Heart right ventricle (tissue), 16 donors: Measurements from ENCODE around the gene ZSCAN2. TPM values are rescaled to one million over a fixed set of nuclear protein-coding genes. Genes with fewer than 3 reads are reported as not detected.
"Not testable (repeated sequence)": the region's sequence is repeated elsewhere in the genome, so short reads cannot be mapped to it uniquely, and the experiment has no call there.

ENCODE experiments used
- ATAC-seq, 8 donors: fragments of 200-7000 bp; cut with Tn5 transposase; one replicate each; pipeline ENCODE4 v1.9.1; 2020; ENCODE audit warnings: mild to moderate bottlenecking in 8 of 8, moderate library complexity in 8 of 8, moderate number of reproducible peaks in 1 of 8
- DNase-seq, 2 donors: peaks; one replicate each; pipeline ENCODE4 v3.0.0-alpha.2; 2020
- H3K27ac ChIP-seq, 10 donors: fragments of 200-600 bp; sonication (generic) in 2 of 10; one replicate each; pipeline versions ENCODE4 v1.5.0 to v1.8.0; 2020 to 2022; ENCODE audit warnings: mild to moderate bottlenecking in 3 of 10
- H3K27me3 ChIP-seq, 7 donors: fragments of 200-600 bp; one replicate each; pipeline ENCODE4 v1.8.0; 2021 to 2022; ENCODE audit warnings: mild to moderate bottlenecking in 2 of 7
- H3K36me3 ChIP-seq, 9 donors: fragments of 200-600 bp; sonication (generic) in 1 of 9; one replicate each; pipeline versions ENCODE4 v1.5.0 to v1.8.0; 2020 to 2022; ENCODE audit warnings: mild to moderate bottlenecking in 2 of 9
- H3K4me1 ChIP-seq, 9 donors: fragments of 200-600 bp; sonication (generic) in 1 of 9; one replicate each; pipeline versions ENCODE4 v1.5.0 to v1.8.0; 2020 to 2022; ENCODE audit warnings: mild to moderate bottlenecking in 4 of 9
- H3K4me3 ChIP-seq, 10 donors: fragments of 200-600 bp; sonication (generic) in 2 of 10; one replicate each; pipeline versions ENCODE4 v1.5.0 to v1.8.0; 2020 to 2022; ENCODE audit warnings: mild to moderate bottlenecking in 7 of 10, moderate library complexity in 2 of 10
- H3K9me3 ChIP-seq, 11 donors: fragments of 200-600 bp in 10 of 11; sonication (generic) in 2 of 11; one replicate each; pipeline versions ENCODE4 v1.5.0 to v1.8.0; 2013 to 2022; ENCODE audit warnings: mild to moderate bottlenecking in 2 of 11, control low read depth in 1 of 11, moderate library complexity in 1 of 11
- CTCF ChIP-seq, 9 donors: fragments of 200-600 bp; sonication (generic) in 2 of 9; IDR thresholded peaks; one replicate each; pipeline versions ENCODE4 v1.5.0 to v1.8.0; 2021 to 2022; ENCODE audit warnings: antibody characterized with exemption in 9 of 9, mild to moderate bottlenecking in 5 of 9, moderate library complexity in 1 of 9
- WGBS, 2 donors: extraction: QIAGEN DNeasy Blood & Tissue Kit; methylation state at CpG; one replicate each; pipeline ENCODE4 v1.1.7; 2013; ENCODE audit warnings: inconsistent platforms in 1 of 2; 5-methylcytosine and 5-hydroxymethylcytosine counted together
- intact Hi-C, 10 donors: fragments of 100-400 bp; cut with DNase I; formaldehyde crosslinking; loops; one replicate each; pipeline versions ENCODE4 v1.11.1 to v1.14.2; 2022
- polyA plus RNA-seq, 2 donors: library from polyadenylated mRNA; stranded (reverse); fragments of 200-250 nt; gene quantifications; one replicate each; pipeline ENCODE4 v1.2.3, GENCODE V29; 2013
- total RNA-seq, 10 donors: library from RNA; stranded (reverse); fragmentation: NEBNext Ultra II Directional in 3 of 10; extraction: Animal tissue kit (Norgen Biotek cat#: 25700) in 3 of 10; gene quantifications; one replicate each; pipeline versions ENCODE4 v1.2.1 to v1.2.4, GENCODE V29; 2021 to 2023
- donor health status: Arrhythmogenic right ventricular cardiomyopathy.
- donor health status: ischemic (EF 13 %, LVEDD 7.1; RV severe dilation, severe dysfunction).
- donor health status: healthy with polysubstance abuse.
- donor health status: DM: no; HTN: yes; CAD: no.
- donor health status: DM: no; HTN: no; CAD: no.
- donor health status: ischemic (EF 25% LVEDD 6.9; RV normal size, moderate dysfunction).
- donor health status: ischemic (EF 25% LVEDD 5.7; RV mildly dilated, moderate dysfunction).
- donor health status: healthy.
- donor health status: DM: yes; HTN: yes; CAD: no.
- donor health status: Ischemic cardiomyopathy.
- donor health status: ischemic (EF 35%, LVEDD 5.7; RV mildly dilated, moderate dysfunction).
- donor health status: nonischemic (EF 11% LVEDD 7.7; RV severe dilation, severe dysfunction).
- donor health status: DM: yes; HTN: yes; CAD: no.
- donor health status: PGD.
- donor health status: ischemic (EF 29% LVEDD 5.4; RV normal size, mild dysfunction).
- donor health status: nonischemic (EF 23%, LVEDD 6.1; RV moderate dilation, normal function).

The ZSCAN2 gene
- total and polyA plus RNA-seq, 12 donors, result 3.7 to 8.1 (median 5.7) TPM

GRCh38 chr15:84570164-84570735 lies 30.6 kb upstream of the ZSCAN2 start:
- Histone ChIP-seq H3K27ac (peak overlapping the region; percentile 88 to 97 (median 94)), H3K4me3 (peak overlapping the region; percentile 63 to 95 (median 84)), H3K36me3 (peaks cover 0 to 6% (median 0%) of the 10 kb centered on the region in 9 donors), H3K27me3 (no peaks in the 10 kb centered on the region), H3K4me1 (peaks cover 0 to 18% (median 8%) of the 10 kb centered on the region in 9 donors), H3K9me3 (no peaks in the 10 kb centered on the region)
- 0% methylated on average over 49 to 52 of the region's 52 CpGs for WGBS, 2 donors
- DNase-seq (peak; percentile 42 to 70), ATAC-seq (peak; percentile 66 to 85 (median 78))
- TF ChIP-seq CTCF (IDR thresholded peaks at IDR 0.05), result no peak
- intact Hi-C loops, result loop anchor here in 1 of 10 donors (10.0 kb wide), 1 partner anchor 355 kb away; no protein-coding TSS in a partner anchor

GRCh38 chr15:84572231-84572630 lies 28.6 kb upstream of the ZSCAN2 start:
- ATAC-seq, result no peak
- 85 to 95% methylated on average over 4 of the region's 4 CpGs for WGBS, 2 donors

GRCh38 chr15:84575493-84575892 lies 25.3 kb upstream of the ZSCAN2 start:
- DNase-seq, result no peak
- no peak overlapping the region for H3K27ac ChIP-seq
- 88 to 96% methylated on average over 4 of the region's 4 CpGs for WGBS, 2 donors
- intact Hi-C loops, result loop anchor here in 1 of 10 donors (10.0 kb wide), 1 partner anchor 349 kb away; no protein-coding TSS in a partner anchor
- no peaks in the 10 kb centered on the region for H3K36me3 ChIP-seq
- no peaks in the 10 kb centered on the region for H3K9me3 ChIP-seq
- peaks cover 0 to 5% (median 0%) of the 10 kb centered on the region in 9 donors for H3K4me1 ChIP-seq
- no peaks in the 10 kb centered on the region for H3K27me3 ChIP-seq
- TF ChIP-seq CTCF (IDR thresholded peaks at IDR 0.05), result no peak
- H3K4me3 ChIP-seq, result no peak overlapping the region
- no peak for ATAC-seq

More at GRCh38 chr15:84572231-84572630, 28.6 kb upstream of the ZSCAN2 start:
- no peak for DNase-seq
- Histone ChIP-seq H3K9me3 (no peaks in the 10 kb centered on the region), H3K27ac (no peak overlapping the region), H3K27me3 (no peaks in the 10 kb centered on the region), H3K4me3 (no peak overlapping the region), H3K36me3 (peaks cover 0 to 6% (median 0%) of the 10 kb centered on the region in 9 donors), H3K4me1 (peaks cover 0 to 18% (median 8%) of the 10 kb centered on the region in 9 donors)
- no peak for TF ChIP-seq CTCF (IDR thresholded peaks at IDR 0.05)
- intact Hi-C loops, result loop anchor here in 1 of 10 donors (10.0 kb wide), 1 partner anchor 353 kb away; no protein-coding TSS in a partner anchor

GRCh38 chr15:84577891-84578290 lies 22.9 kb upstream of the ZSCAN2 start:
- DNase-seq, H3K4me1 ChIP-seq, H3K9me3 ChIP-seq, H3K27me3 ChIP-seq, H3K4me3 ChIP-seq, H3K27ac ChIP-seq, ATAC-seq, H3K36me3 ChIP-seq: not testable (repeated sequence)
- 86 to 89% methylated on average over 6 of the region's 6 CpGs for WGBS, 2 donors
- intact Hi-C loops, result loop anchor here in 1 of 10 donors (10.0 kb wide), 1 partner anchor 347 kb away; no protein-coding TSS in a partner anchor

GRCh38 chr15:84579261-84579721 lies 21.5 kb upstream of the ZSCAN2 start:
- H3K9me3 ChIP-seq, H3K27me3 ChIP-seq, H3K27ac ChIP-seq, H3K4me1 ChIP-seq, H3K36me3 ChIP-seq, H3K4me3 ChIP-seq, DNase-seq: not testable (repeated sequence)
- ATAC-seq, result peak in 6 of 8 donors; percentile 20 to 62 (median 38)
- WGBS, 2 donors, result 61 to 72% methylated on average over 7 of the region's 7 CpGs
- intact Hi-C loops, result loop anchor here in 1 of 10 donors (10.0 kb wide), 1 partner anchor 346 kb away; no protein-coding TSS in a partner anchor

- DNase-seq, H3K4me3 ChIP-seq, H3K36me3 ChIP-seq, H3K4me1 ChIP-seq, H3K27ac ChIP-seq, H3K27me3 ChIP-seq, ATAC-seq, H3K9me3 ChIP-seq: not testable (repeated sequence)
- 57 to 72% methylated on average over 5 of the region's 7 CpGs for WGBS, 2 donors
- intact Hi-C loops, result loop anchor here in 1 of 10 donors (10.0 kb wide), 1 partner anchor 343 kb away; no protein-coding TSS in a partner anchor
These were observed 19.0 kb upstream of the ZSCAN2 start for GRCh38 chr15:84581676-84582428.
